HL-60 (cell line): ENCODE results near the gene PRDM5.

ENCODE experiments used
- CTCF ChIP-seq: IDR thresholded peaks from one replicate; pipeline ENCODE4 v1.5.1; 2011; ENCODE audit warnings: low read length, control low read depth, inconsistent platforms; ENCODE audit not compliant: insufficient read depth
- POLR2AphosphoS5 ChIP-seq: IDR thresholded peaks from 2 replicates; pipeline ENCODE4 v1.6.1; 2012; ENCODE audit warnings: low read depth
- TF ChIP-seq, protein P1 (sequence below): IDR thresholded peaks from 2 replicates; pipeline ENCODE4 v1.6.1; 2012; ENCODE audit warnings: low read depth; ENCODE audit not compliant: insufficient replicate concordance

- TF ChIP-seq CTCF (no peak), POLR2AphosphoS5 (no peak)
- TF ChIP-seq, protein P1, sequence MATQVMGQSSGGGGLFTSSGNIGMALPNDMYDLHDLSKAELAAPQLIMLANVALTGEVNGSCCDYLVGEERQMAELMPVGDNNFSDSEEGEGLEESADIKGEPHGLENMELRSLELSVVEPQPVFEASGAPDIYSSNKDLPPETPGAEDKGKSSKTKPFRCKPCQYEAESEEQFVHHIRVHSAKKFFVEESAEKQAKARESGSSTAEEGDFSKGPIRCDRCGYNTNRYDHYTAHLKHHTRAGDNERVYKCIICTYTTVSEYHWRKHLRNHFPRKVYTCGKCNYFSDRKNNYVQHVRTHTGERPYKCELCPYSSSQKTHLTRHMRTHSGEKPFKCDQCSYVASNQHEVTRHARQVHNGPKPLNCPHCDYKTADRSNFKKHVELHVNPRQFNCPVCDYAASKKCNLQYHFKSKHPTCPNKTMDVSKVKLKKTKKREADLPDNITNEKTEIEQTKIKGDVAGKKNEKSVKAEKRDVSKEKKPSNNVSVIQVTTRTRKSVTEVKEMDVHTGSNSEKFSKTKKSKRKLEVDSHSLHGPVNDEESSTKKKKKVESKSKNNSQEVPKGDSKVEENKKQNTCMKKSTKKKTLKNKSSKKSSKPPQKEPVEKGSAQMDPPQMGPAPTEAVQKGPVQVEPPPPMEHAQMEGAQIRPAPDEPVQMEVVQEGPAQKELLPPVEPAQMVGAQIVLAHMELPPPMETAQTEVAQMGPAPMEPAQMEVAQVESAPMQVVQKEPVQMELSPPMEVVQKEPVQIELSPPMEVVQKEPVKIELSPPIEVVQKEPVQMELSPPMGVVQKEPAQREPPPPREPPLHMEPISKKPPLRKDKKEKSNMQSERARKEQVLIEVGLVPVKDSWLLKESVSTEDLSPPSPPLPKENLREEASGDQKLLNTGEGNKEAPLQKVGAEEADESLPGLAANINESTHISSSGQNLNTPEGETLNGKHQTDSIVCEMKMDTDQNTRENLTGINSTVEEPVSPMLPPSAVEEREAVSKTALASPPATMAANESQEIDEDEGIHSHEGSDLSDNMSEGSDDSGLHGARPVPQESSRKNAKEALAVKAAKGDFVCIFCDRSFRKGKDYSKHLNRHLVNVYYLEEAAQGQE = no peak
Measured at GRCh38 chr4:120841580-120841979, 80.9 kb downstream of the PRDM5 start.
